HL-60/S4 treated with phorbol 12-myristate 13-acetate at 8.2 ng/mL for 4 days and 3 days (cell line): ENCODE data around the gene SUPT5H.
"Not testable (repeated sequence)": the region's sequence is repeated elsewhere in the genome, so short reads cannot be mapped to it uniquely, and the experiment has no call there.

Experiments used
- in situ Hi-C: fragments of 300-500 bp; cut with MboI; formaldehyde crosslinking; loops from 2 replicates; pipeline ENCODE4 v1.15.0; 2022; ENCODE audit warnings: low sequenced_read_pairs

The SUPT5H gene

DNA sequence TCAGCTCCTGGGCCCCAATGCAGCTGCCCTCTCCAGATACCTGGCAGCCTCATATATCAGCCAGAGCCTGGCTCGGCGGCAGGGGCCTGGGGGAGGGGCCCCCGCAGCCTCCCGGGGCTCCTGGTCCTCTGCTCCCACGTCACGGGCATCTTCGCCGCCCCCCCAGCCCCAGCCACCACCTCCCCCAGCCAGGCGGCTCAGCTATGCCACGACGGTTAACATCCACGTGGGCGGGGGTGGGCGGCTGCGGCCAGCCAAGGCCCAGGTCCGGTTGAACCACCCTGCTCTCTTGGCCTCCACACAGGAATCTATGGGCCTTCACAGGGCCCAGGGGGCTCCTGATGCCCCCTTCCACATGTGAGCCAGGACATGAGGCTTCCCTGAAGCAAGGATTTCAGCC, 20.4 kb upstream of the SUPT5H start:
- in situ Hi-C loops = no loop called here

DNA sequence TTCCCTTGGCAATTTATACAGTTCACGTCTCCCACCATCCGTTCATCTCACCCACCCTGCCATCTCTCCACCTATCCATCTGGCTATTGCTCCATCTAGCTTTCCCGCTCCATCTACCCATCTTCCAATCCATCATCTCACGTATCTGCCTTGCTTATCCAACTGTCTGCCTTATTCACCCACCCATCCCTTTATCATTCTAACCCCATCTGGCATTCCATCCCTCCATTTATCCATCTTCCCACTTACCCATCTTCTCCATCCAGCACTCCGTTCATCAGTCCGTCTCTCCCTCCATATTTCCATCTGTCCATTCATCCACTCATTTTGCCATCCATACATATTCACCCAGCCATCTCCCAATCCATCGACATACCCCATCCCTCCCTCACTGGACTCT, 19.6 kb upstream of the SUPT5H start:
- in situ Hi-C loops = no loop called here

GRCh38 chr19:39426170-39426569, 19.2 kb upstream of the SUPT5H start:
- in situ Hi-C loops = no loop called here

- in situ Hi-C loops = no loop called here
These were observed 17.7 kb upstream of the SUPT5H start for GRCh38 chr19:39427707-39428106.

DNA sequence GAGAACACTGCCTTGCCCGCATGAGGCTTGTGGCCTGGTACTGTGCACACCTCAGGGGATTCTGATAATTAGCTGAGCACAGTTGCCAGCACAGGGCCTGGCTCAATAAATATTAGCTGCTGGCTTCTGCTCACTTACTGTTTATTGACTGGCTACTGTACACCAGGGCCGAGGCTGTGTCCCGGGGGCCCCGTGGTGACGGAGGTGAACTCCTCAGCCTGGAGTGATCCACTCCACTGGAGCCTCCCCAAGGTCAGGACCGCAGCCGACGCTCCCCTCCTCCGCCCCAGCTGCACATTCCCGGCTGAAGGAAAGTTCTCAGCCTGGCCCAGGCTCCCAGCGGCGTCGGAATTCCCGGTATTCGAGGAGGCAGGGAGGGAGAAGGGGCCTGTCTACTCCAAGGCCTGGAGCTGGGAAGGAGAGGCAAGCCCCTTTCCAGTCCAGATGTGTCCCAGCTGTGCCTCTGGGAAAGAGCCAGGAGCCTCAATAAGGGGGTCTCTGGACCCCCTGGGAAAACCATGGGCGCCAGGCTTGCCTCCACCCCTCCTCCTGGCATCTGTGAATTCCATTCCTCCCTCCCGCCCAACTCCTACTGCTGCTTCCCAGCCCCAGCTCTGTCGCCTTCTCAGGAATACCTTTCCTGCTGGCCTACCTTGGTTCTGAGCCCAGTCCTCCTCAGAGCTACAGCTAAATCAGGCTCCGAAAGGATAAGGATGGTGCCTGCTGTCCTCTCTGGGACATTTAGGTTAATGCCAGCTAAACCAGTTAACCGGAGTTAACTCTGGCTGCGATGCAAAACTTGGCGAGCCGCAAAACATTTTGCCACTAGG, 16.9 kb upstream of the SUPT5H start:
- in situ Hi-C loops = no loop called here

DNA sequence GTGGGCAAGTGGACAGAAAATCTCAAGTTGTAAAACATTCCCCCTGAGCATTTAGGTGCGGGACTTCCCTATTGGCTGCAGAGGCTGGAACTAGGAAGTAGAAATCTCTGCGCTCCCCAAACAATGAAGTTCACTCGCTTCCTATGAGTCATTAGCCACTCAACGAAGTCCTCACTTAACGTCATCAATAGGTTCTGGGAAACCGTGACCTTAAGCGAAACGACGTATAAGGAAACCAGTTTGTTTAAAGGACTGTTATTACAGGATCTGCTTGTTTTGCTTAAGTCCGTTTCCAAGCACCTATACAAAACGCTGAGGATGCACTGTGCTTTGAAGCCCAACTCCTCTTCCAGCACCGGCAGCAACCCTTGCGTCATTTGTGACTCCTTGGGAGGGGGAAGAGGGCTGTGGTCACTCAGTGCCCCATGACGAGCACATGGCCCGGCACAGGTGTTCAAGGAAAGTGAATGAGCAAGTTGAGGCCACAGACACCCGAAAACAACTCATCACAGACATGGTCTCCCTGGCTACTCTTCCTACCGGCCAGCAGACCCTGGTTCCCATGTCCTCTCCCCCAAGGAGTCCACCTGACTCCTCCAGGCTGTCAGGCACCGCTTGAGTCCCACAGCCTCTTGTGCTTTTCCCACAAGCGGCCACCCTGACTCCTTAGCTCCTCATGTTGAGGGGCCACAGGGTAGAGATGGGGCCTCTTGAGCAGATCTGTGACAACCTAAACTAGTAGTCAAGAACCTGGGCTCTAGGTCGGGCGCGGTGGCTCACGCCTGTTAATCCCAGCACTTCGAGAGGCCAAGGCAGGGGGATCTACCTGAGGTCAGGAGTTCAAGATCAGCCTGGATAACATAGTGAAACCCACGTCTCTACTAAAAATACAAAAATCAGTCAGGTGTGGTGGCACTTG, 14.4 kb upstream of the SUPT5H start:
- in situ Hi-C loops = no loop called here

- in situ Hi-C loops = no loop called here
These were observed 12.7 kb upstream of the SUPT5H start for GRCh38 chr19:39432677-39433025.

- in situ Hi-C loops = no loop called here
These were observed 11.8 kb upstream of the SUPT5H start for GRCh38 chr19:39433480-39434079.

- in situ Hi-C loops = no loop called here
These were observed 11.0 kb upstream of the SUPT5H start for GRCh38 chr19:39434123-39435076.

DNA sequence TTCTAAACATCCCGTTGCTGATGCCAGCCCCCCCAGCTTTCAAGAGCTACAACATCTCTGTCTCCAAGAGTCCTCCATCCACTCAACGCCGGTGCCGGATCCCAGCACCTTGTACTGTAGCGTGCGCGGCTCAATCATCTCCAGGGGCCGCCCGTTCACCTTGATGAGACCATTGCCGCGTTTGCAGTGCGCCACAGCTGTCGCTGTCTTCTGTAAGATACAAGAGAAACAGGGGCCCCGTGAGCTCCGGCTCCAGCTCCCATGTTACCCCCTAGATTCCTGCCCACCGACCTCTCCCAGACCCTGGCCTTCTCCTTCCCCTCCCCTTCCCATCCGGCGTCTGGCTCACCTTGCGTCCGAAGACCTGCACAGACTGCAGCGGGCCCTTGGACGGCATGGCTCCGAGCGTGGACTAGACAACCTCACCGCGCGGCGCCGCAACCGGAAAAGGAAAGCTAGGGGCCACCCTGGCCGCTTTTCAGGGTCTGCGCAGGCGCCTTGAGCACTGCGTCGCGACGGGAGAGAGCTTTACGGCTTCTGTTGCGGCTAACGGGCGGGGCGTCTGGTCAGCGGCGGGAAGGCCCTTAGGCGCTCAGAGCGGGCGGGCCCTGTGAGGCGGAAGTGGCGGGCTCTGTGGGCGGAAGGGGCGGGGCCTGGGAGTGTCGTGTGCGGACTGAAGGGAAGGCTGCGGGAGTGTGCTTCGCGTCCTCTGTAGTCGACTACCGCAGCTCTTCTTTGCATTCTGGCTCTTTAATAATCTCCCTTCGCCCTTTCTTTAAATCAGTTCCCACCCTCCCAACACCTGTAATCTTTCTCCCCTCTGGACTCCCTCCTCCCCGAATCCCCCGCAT, 9.7 kb upstream of the SUPT5H start, which contains the start of gene RPS16:
TSS of gene RPS16 (minus strand) at position 451 of the 851 bp plus-strand sequence. CDS start at position 397, 54 bp downstream.
- in situ Hi-C loops = no loop called here

DNA sequence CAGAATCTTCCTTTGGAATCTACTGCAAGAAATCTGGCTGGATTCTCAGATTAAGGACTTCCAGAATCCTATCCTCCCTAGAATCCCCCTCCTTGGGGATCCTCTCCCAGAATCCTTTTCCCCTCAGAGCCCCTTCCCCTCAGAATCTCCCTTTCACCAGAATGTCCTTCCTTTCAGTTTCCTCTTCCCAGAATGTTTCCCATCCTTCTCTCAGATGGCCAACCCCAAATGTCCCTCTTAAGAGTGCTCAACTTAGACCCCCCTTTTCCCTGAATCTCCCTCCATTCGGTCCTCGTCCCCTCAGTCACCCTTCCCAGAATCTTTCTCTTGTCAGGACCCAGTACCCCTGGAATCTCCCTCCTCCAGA, 9.0 kb upstream of the SUPT5H start:
- in situ Hi-C loops = no loop called here

- in situ Hi-C loops = no loop called here
These were observed 7.0 kb upstream of the SUPT5H start for GRCh38 chr19:39438270-39438934.

DNA sequence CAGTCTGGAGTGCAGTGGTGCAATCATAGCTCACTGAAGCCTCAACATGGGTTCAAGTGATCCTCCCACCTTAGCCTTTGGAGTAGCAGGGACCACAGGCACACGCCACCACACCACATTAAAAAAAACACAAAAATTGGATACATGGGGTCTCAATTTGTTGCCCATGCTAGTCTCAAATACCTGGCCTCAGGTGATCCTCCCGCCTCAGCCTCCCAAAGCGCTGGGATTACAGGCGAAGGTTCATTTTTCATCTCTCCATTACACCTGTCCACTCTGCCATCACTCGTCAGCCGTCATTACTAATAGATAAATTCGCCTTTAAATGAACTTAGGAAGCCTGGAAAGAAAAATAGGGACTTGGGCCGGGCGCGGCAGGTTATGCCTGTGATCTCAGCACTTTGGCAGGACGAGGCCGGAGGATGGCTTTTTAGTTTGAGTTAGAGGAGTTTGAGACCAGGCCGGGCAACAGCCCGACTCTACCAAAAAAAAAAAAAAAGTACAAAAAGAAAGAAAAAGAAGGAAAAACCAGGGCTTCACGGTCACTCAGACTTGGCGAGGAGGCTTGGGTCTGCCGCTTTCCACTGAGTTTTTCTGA, 685 bp upstream of the SUPT5H start:
- in situ Hi-C loops = no loop called here

DNA sequence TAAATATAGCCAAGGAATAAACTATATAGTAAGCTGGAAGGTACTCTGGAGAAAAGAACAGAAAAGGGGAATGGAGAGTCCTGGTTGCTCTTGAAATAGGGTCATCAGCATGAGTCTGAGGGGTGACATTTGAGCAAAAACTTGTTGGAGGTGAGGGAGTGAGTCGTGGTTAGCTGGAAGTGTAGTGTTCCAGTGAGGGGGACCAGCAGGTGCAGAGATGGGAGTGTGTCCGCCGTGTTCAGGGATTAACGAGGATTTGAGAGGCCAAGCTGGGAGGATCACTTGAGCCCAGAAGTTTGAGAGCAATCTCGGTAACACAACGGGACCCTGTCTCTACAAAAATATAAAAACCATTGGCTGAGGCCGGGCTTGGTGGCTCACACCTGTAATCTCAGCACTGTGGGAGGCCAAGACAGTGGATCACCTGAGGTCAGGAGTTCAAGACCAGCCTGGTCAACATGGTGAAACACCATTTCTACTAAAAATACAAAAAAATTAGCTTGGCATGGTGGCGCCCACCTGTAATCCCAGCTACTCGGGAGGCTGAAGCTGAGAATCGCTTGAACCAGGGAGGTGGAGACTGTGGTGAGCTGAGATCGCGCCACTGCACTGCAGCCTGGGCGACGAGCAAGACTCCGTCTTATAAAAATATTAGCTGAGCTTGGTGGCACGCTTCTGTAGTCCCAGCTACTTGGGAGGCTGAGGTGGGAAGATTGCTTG, 1.1 kb downstream of the SUPT5H start:
- in situ Hi-C loops = no loop called here

- in situ Hi-C loops = no loop called here
These were observed 2.9 kb downstream of the SUPT5H start for GRCh38 chr19:39448271-39448670.

GRCh38 chr19:39449116-39449797, 3.9 kb downstream of the SUPT5H start:
- in situ Hi-C loops = no loop called here

DNA sequence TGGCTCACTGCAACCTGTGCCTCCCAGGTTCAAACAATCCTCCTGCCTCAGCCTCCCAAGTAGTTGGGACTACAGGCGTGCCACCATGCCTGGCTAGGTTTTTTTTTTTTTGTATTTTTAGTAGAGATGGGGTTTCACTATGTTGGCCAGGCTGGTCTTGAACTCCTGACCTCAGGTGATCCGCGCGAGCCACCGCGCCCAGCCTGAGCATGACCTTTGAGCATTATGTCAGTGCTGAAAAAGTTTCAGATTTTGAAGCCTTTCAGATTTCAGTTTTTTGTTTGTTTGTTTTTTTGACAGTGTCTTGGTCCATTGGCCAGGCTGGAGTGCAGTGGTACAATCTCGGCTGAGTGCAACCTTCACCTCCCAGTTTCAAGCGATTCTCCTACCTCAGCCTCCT, 5.9 kb downstream of the SUPT5H start:
- in situ Hi-C loops = not testable (repeated sequence)
